T-helper 9 cell (primary cell): ENCODE data around the gene STAT5B.
"Not testable (repeated sequence)": the region's sequence is repeated elsewhere in the genome, so short reads cannot be mapped to it uniquely, and the experiment has no call there.

ENCODE experiments used
- DNase-seq: peaks from one replicate; pipeline ENCODE4 v3.0.0-alpha.2; 2020
- total RNA-seq, 2 donors: gene quantifications; one replicate each; lab custom pipeline; 2026; lab: John Stamatoyannopoulos, UW

STAT5B gene
- 452 to 464 reads per million in 2 donors for total RNA-seq

- peak; percentile 48 for DNase-seq
These were observed at the start of gene STAT5B for GRCh38 chr17:42276359-42276608. Gene STAT5B (minus strand): TSS chr17:42276391. CDS start chr17:42232127, 44,264 bp downstream.

- no peak for DNase-seq
These were observed 48.8 kb upstream of the STAT5B start for GRCh38 chr17:42325026-42325425.

GRCh38 chr17:42323268-42323773, 47.1 kb upstream of the STAT5B start:
- DNase-seq = no peak

GRCh38 chr17:42322382-42323267, 46.4 kb upstream of the STAT5B start:
- peak; percentile 96 for DNase-seq

- DNase-seq = no peak
These were observed 45.4 kb upstream of the STAT5B start for GRCh38 chr17:42321555-42321954.

- DNase-seq = not testable (repeated sequence)
These were observed 41.8 kb upstream of the STAT5B start for GRCh38 chr17:42317967-42318366.

- DNase-seq = no peak
These were observed 41.2 kb upstream of the STAT5B start for GRCh38 chr17:42317266-42317845.

- DNase-seq = no peak
These were observed 40.6 kb upstream of the STAT5B start for GRCh38 chr17:42316755-42317154.

GRCh38 chr17:42315402-42316156, 39.4 kb upstream of the STAT5B start:
- no peak for DNase-seq

GRCh38 chr17:42313773-42314566, 37.8 kb upstream of the STAT5B start:
- no peak for DNase-seq

GRCh38 chr17:42313389-42313772, 37.2 kb upstream of the STAT5B start:
- no peak for DNase-seq

- peak; percentile 66 for DNase-seq
These were observed 36.3 kb upstream of the STAT5B start for GRCh38 chr17:42312285-42313130.

- DNase-seq = no peak
These were observed 35.8 kb upstream of the STAT5B start for GRCh38 chr17:42312035-42312284.

- no peak for DNase-seq
These were observed 35.2 kb upstream of the STAT5B start for GRCh38 chr17:42311240-42312034.

GRCh38 chr17:42310787-42311215, 34.6 kb upstream of the STAT5B start:
- no peak for DNase-seq

- DNase-seq = no peak
These were observed 34.0 kb upstream of the STAT5B start for GRCh38 chr17:42309986-42310786.

- no peak for DNase-seq
These were observed 33.0 kb upstream of the STAT5B start for GRCh38 chr17:42309142-42309541.

GRCh38 chr17:42308446-42308845, 32.3 kb upstream of the STAT5B start:
- no peak for DNase-seq

GRCh38 chr17:42307362-42307927, 31.3 kb upstream of the STAT5B start:
- DNase-seq = no peak

GRCh38 chr17:42306385-42306667, 30.1 kb upstream of the STAT5B start:
- no peak for DNase-seq
